ENCODE data around the gene OTULINL. TPM values are rescaled to one million over a fixed set of nuclear protein-coding genes. Genes with fewer than 3 reads are reported as not detected.
A peak's percentile ranks its signal among the peaks of the same experiment; 100 is the strongest.
"Not testable (repeated sequence)": the region's sequence is repeated elsewhere in the genome, so short reads cannot be mapped to it uniquely, and the experiment has no call there.

The OTULINL gene
- total RNA-seq (2014; rRNA removed; shearing (Covaris generic)) = 1.1 and 1.2 TPM in 2 replicates

DNA sequence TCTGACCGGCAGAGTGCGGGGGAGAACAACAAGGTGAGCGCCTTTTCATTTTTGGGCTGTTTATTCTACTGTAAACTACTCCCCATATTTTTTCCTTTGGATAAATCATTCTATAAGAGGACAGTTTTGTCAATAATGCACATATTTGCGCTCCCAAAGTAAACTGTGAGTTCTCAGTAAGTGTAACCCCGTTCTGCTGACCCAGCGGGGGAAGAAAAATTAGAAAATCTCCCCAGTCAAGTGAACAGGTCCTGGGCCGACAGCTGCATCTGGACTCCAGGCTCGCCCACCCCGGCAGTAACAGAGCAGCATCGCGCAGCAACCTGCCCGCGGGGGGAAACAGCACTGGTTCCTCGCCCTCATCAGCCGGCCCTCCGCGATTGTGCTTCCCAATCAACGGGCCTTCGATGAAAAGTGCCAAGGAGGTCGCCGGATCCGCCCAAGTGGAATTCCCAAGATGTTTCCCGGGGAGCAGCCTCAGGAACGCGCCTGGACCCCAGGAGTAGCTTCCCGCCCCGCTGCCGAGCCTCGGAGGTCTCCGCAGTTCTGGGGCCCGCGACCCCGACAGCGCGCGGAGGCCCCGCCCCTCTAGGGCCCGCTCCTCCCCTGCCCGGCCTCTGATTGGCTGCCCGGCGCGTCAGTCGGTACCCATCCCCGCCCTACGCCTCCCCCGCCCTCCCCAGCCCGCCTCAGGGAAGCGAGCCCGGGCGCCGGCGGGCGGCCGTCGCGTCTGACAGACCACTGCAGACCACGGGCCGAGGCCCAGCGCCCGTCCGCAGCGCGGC lies at the start of gene OTULINL:
Gene OTULINL, plus strand, starts transcription at position 687 of the 785 bp plus-strand sequence. CDS start 103 bp downstream, outside the sequence.
- DNase-seq (ENCODE audit: low spot score) = peak; percentile 48

DNA sequence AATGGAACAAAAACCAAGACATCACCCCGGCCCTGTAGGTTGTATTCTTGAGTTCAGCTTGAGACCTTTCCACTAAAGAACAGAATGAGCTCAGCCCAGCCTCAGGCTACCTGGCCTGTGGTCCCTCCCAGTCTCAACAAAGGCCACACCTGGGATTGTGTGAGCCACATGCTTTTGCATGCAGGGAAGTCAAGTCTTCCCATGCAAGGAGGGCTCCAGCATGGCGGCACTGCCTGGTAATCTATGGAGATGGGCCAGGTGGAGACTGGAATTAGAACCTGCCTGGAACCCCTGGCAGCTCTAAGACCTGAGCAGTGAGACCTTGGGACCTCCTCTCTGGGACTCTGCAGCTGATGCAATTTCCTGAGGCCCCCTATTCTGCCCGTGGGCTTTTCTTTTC lies 49.4 kb upstream of the OTULINL start:
- DNase-seq (ENCODE audit: low spot score) = no peak

DNA sequence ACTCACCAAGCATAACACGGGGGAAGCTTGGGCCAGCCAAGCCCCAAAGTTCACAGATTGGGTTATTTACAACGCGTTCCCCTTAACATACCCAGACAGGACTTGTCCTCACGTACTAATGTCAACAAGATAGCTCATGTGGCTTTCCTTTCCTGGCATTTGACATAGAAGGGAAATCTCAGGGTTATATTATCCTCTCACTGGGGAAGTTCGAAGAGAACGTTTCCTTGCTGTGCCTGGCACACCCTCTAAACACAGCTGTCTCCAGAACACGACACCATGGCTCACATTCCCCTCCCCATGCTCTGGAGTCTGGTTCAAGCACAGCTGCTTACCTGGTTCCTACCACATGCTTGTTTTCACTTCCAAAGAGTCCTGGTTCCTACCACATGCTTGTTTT lies 46.8 kb upstream of the OTULINL start:
- DNase-seq (ENCODE audit: low spot score) = peak; percentile 42

DNA sequence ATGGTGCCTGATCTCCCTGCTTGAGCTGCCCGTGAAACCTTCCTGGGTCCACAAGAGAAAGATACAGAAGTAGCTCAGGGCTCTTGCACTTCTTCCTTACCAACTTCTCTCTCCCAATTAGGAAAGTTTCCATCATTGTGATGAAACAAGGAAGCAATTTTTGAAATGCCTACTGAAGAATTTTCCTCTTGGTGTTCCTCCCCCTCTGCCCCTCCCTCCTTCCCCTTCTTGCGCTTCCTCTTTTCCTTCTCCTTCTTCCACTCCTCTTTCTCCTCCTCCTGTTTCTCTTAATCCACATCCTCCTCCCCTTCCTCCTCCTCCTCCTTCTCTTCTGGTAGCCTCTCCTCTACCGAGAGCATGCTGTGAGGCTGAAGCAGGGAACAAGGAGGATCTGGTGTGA lies 36.3 kb upstream of the OTULINL start:
- no peak for DNase-seq (ENCODE audit: low spot score)

DNA sequence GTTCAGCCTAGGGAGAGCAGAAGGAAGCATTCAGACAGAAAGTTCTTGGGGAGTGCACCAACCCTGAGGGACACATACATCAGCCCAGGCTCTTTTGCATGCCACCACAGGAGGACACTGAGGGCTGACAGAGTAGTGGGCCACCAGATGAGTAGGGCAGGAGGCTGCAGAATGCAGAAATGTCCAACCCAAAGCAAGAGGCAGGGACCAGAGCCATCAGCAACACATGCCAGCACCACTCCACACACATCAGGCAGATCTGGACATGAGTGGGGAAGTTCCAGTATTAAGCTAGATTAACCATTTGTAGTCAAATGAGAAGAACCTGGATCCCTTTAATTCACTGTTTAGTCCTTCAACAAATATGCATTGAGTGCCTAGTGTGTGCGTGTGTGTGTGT lies 35.7 kb upstream of the OTULINL start:
- DNase-seq (ENCODE audit: low spot score) = no peak

DNA sequence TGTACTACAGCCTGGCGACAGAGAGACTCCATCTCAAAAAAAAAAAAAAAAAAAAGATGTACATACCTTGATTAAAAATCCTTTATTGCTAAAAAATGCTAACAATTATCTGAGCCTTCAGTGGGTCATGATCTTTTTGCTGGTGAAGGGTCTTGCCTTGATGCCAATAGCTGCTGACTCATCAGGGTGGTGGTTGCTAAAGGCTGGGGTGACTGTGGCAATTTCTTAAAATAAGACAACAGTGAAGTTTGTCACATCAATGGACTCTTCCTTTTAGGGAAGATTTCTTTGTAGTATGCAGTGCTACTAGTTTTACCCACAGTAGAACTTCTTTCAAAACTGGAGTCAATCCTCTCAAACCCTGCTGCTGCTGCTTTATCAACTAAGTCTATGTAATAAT lies 33.9 kb upstream of the OTULINL start:
- DNase-seq (ENCODE audit: low spot score) = no peak

DNA sequence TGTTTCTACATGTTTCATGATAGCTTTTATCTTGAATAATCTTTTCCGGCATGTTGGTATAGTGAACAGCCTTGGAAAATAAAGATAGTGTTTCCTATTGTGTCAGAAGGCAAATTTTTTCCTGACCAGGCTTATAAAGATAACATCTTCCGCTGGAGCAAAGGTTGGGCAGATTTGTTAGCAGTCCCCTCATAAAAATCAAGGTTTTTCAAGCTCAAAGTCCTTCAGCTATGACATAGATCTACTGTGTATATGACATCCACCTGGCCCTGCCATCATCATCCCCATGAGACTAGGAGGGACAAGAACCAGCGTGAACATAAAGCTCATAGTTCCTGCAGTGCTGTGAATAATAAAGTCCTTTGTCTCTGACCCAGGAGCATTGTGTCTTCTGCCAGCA lies 30.4 kb upstream of the OTULINL start:
- DNase-seq (ENCODE audit: low spot score) = no peak

DNA sequence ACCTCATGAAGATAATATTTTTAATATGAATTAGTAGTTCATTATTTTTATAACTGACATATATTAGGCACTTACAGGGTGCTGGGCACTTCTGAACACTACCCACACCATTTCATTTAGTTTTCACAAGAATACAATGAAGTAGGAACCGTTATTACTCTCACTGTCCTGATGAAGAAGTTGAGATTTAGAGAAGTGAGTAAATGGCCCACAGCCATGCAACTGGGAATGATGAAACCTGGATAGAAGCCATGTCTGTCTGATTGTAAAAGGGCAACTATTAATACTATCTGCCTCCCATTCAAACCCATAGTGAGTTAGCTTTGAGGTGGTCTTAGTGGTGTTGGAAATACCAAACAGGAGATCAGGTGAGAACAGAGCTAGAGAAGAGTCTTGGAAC lies 29.6 kb upstream of the OTULINL start:
- DNase-seq (ENCODE audit: low spot score) = no peak

DNA sequence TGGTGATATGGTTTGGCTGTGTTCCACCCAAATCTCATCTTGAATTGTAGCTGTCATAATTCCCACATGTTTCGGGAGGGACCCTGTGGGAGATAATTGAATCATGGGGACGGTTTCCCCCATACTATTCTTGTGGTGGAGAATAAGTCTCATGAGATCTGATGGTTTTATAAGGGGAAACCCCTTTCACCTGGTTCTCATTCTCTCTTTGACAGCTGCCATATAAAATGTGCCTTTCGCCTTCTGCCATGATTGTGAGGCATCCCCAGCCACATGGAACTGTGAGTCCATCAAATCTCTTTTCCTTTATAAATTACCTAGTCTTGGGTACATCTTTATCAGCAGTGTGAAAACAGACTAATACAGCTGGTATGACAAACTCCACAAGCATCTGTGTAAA lies 27.3 kb upstream of the OTULINL start:
- DNase-seq (ENCODE audit: low spot score) = not testable (repeated sequence)

DNA sequence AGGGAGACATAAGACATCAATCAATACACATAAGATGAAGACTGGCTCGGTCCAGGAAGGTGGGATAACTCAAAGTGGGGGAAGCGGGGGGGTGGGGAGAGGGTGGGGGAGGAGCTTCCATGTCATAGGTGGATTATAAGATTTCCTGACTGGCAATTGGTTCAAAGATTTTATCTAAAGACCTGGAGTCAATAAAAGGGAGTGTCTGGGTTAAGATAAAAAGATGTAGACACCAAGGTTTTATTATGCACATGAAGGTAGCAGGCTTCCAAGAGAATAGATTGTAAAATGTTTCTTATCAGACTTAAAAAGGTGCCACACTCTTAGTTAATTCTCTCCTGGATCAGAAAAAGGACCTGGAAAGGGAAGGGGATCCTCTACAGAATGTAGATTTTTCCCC lies 25.6 kb upstream of the OTULINL start:
- no peak for DNase-seq (ENCODE audit: low spot score)

DNA sequence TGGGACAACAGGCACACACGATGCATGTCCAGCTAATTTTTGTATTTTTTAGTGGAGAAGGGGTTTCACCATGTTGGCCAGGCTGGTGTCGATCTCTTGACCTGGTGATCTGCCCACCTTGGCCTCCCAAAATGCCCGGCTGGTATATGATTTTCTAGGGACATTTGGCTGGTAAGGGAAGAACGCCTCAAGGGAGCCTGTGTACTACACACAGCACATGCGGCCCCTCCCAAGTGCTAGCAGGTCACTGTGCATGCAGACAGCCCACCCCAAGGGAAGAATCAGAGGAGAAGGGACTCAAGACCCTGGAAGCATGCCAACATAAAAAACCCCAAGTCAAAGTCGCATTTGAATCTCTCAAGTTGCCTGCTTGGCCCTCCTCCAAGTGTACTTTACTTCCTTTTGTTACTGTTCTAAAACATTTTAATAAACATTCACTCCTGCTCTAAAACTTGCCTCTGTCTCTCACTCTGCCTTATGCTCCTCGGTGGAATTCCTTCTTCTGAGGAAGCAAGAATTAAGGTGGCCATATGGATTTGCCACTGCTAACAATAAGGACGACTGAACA lies 24.3 kb upstream of the OTULINL start:
- no peak for DNase-seq (ENCODE audit: low spot score)

DNA sequence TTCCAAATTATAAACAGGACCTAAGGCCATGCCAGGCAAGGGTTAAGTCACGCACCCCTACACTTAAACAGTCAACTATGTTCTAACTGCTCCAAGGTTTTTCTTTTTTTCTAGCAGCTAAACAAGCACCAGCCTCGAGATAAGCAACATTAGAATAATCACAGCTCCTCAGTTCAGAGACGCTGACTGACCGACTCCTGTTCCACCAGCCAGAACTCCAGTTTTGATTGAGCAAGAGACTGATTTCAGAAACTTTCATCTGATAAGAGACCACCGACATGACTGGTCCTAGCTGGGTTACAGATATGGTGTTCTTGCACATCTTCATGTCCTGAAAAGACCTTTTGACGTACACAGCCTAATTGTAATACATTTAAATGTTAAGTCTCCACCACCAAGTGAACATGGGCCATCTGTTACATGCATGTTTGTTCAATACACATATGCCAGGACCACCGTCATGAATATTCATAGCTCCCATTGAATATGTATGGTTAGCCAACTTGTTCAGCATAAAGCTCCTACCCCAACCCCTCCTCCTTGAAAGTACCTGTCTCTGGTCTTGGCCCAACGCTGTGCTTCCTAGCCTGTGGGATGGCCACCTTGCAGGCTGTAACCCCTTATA lies 23.7 kb upstream of the OTULINL start:
- DNase-seq (ENCODE audit: low spot score) = no peak

DNA sequence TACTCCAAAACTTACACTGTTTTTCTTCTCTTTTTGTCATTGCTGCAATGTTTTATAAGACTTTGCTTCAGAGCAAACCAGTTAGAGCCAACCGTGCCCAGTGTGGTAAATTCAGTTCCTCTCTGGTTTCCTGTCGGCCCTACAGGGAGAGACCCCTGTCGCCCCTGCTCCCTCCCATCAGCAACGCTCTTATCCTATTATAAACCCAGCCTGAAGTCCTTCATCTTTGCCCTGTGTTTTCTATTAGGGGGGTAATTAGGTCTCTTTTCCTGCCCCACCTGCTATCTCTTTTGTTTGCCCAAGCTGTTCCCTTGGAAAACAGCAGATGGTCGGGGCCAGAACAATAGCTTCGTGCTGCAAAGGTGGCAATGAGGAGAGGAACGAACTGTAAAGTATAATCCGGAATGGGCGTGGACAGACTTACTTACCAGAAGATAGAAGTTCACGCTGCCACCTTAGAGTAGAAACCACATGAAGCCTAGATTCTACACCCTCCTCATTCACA lies 21.4 kb upstream of the OTULINL start:
- DNase-seq (ENCODE audit: low spot score) = no peak

DNA sequence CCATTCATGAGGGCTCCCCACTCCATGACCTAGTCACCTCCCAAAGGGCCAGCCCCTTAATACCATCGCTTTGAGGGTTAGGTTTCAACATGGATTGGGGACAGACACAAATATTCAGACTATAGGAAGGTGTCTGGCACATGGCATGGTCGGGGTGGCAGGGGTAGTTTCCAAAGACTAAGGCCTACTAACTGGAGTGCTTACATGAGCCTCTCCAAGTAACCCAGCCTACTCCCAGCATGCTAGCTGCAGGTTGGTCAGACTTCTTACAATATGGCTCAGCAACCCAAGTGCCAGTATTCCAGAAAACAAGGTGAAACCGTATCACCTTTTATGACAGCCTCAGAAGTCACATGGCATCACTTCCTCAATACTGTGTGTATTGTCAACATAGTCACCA lies 19.9 kb upstream of the OTULINL start:
- no peak for DNase-seq (ENCODE audit: low spot score)

DNA sequence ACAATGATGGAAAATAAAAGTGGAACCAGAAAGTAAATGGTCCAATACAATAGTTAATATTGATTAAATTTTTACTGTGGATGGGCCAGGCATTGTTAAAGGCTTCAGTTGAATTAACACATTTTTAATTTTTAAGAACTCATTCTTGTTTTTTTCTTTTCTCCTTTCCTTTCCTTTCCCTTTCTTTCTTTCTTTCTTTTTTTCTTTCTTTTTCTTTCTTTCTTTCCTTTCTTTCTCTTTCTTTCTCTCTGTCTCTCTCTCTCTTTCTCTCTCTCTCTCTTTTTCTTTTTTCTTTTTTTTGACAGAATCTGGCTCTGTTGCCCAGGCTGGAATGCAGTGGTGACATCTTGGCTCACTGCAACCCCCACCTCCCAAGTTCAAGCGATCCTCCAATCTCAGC lies 13.3 kb upstream of the OTULINL start:
- no peak for DNase-seq (ENCODE audit: low spot score)

DNA sequence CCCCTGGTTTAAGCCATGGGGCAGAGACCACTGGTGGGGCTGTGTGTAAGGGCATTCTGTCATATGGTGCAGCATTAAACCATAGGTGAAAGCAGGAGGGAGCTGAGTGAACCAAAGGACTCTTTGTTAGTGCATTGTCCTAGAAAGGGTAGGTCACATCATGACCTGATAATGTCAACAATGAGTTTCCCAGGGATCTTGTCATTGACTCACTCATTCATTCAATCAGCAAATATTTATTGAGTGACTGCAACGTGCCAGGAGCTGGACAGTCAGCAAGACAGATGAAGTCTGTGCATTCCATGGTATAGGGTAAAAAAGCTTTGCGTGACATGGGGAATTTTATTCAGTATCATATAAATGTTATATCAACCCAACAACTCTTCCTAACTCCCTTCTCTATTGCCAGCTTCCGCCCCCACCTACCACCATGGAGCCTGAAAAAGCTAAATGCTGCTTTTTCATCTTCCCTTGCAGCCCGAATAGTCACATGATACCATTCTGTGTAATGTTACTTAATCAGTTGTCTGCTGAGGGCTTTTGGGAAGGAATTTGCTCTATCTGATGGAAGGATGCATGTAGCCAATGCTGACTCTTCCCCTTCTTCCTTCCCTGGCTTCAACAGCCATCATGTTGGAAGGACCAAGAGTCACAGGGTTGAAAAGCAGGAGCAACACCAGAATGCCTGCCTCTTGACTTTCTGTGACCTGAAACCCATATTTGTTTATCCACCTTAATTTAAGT lies 11.5 kb upstream of the OTULINL start:
- DNase-seq (ENCODE audit: low spot score) = no peak

DNA sequence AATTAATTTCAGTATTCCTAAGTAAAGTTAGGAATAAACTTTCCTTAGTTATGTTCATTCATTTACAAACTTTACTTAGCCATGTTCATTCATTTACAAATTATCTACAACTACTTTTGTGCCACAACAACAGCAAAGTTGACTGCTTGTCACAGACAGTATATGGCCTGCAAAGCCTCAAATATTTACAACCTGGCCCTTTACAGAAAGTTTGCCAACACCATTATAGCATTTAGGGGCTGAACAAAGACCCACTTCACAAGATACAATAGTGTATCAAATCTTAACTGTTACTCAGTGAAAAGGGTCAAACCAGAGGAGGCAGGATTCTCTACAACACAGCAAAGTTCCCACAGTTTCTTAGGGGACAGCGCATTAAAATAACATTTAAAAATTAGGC lies 9.7 kb upstream of the OTULINL start:
- no peak for DNase-seq (ENCODE audit: low spot score)

DNA sequence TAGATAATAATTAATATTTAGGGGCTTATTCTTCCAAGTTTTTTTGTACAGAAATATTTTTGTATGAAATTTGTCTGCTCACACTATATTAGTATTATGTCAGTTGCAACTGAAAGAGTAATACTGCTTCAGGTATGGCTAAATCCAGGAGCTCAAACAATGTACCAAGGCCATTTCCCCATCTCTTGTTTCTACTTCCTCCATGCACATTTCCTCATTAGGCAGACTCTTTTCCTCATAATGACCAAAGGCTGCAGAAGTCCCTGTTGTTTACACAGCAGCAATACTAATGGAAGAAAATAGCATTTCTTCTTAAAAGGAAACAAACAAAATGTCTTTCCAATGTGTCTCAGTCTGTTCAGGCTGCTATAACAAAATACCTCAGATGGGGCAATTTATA lies 9.2 kb upstream of the OTULINL start:
- no peak for DNase-seq (ENCODE audit: low spot score)

DNA sequence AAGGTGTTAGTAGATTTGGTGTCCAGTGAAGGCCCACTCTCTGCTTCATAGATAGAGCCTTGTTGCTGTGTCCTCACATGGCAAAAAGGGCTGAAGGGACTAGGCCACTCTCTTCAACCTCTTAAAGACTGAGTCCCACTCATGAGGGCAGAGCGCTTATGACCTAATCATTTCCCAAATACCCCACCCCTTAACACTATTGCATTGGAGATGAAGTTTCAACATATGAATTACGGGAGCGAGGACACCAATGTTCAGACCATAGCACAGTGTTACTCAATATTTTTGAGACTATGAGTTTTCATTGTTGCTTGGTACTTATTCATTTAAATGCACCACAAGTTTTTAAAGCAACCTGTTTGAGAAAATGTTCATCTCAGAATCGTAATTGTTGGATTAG lies 8.8 kb upstream of the OTULINL start:
- DNase-seq (ENCODE audit: low spot score) = no peak

DNA sequence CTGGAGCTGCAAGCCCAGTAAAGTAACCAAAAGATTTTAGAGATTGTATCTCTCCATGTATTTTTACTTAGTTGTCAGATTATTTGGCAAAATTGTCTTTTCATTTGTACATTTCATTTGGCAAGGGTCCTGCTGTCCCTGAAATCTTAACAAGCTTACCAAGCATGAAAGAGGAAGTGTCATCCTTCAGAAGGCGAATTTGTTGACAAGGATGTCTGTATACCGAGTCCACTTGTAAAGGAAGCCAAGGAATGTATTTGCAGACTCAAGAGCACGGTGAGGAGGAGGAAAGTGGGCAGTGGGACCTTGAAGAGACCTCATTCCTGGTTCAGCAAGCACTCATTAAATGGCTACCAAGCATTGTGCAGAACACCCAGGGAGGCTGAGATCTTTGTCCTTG lies 7.5 kb upstream of the OTULINL start:
- DNase-seq (ENCODE audit: low spot score) = no peak

DNA sequence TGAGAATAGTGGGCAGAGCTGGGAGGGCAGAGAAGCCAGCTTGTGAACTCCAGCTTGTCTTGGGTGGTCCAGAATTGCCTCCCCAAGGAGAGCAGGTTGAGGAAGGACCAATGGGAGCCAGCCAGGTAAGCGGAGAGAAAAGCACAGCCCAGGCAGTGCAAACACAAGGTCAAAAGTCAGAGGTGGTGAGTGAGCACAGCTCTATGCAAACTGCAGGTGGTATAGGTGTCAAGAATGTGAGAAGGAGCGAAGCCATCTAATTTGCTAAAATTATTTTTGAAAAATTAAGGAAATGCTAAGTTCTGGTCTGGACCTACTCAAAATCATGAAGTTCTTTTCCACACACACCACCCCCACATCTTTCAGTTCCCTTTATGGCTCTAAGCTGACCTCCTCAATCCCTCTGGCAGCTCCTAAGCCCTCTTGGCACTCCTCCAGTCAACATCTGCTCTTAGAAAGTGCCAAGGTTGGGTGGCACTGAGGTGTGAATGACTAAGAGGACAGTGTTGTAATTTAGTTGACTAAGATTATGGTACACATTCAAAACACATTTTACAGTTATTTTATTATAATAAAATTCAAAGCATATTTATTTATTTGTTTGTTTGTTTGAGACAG lies 6.6 kb upstream of the OTULINL start:
- no peak for DNase-seq (ENCODE audit: low spot score)

DNA sequence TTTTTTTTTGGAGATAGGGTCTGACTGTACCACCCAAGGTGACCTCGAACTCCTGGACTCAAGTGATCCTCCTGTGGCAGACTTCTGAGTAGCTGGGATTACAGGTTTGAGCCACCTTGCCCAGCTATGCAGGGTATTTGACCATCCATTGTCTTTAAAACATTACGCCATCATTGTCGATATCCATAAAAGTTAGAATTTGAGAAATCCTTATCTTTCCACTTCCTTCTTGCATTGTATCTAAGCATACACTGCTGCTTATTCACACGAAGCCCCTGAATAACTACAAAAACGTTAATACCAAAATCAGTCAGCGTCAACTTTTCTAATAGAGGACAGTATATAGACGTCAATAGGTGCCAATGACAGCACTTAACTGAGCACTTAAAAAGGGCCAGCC lies 5.4 kb upstream of the OTULINL start:
- DNase-seq (ENCODE audit: low spot score) = no peak

Data from H4 (cell line).